ENCODE measurements around the gene ATP1B2. TPM values are rescaled to one million over a fixed set of nuclear protein-coding genes. Genes with fewer than 3 reads are reported as not detected.

ATP1B2 gene
- total and polyA plus RNA-seq, 2 of the 8 experiments (the other 6 are each of a cell fraction or from before 2014, with no cell fraction given), result 9.1 to 21.0 TPM

DNA sequence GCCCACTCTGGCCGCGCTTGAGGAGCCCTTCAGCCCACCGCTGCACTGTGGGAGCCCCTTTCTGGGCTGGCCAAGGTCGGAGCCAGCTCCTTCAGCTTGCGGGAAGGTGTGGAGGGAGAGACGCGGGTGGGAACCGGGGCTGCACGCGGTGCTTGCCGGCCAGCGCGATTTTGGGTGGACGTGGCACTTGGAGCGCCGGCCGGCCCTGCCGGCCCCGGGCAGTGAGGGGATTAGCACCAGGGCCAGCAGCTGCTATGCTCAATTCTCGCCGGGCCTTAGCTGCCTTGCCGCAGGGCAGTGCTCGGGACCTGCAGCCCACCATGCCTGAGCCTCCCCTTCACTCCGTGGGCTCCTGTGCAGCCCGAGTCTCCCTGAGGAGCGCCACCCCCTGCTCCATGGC, 9.9 kb upstream of the ATP1B2 start:
- CTCF ChIA-PET (ENCODE audit: partially characterized antibody), result interaction anchor here (1.2 to 15.7 kb wide), 6 partner anchors 7 to 349 kb away, joined by 4 to 332 read pairs (median 6); partner anchors contain the start of gene ATP1B2
- H3K23me2 ChIP-seq (ENCODE audit: low read depth, low read length), result no peaks in the 10 kb centered on the region

More for the DNA sequence above, 9.9 kb upstream of the ATP1B2 start:
- no peaks in the 10 kb centered on the region for H3K27me3 ChIP-seq (replicated peaks in 1 of 4; ENCODE audit: control insufficient read depth in 3 of 4, extremely low read depth in 1 of 4, insufficient read depth in 3 of 4, low read length in 3 of 4)
- H2AK5ac ChIP-seq (ENCODE audit: low read depth, low read length), result no peak overlapping the region
- H3K56ac ChIP-seq (replicated peaks; ENCODE audit: insufficient read length, low read depth, low read length), result no peak overlapping the region
- H2BK5ac ChIP-seq (ENCODE audit: low read depth, low read length), result no peak overlapping the region
- no peak overlapping the region for H2BK120ac ChIP-seq (replicated peaks; ENCODE audit: low read depth, low read length)
- no peak overlapping the region for H3K4ac ChIP-seq (replicated peaks; ENCODE audit: insufficient read length, low read depth, low read length)
- no peak overlapping the region for H4K91ac ChIP-seq (replicated peaks; ENCODE audit: insufficient read length, low read length)
- no peaks in the 10 kb centered on the region for H3K36me3 ChIP-seq (ENCODE audit: control insufficient read depth in 2 of 4, insufficient read depth in 4 of 4, low read length in 3 of 4)
- peaks cover 0 to 3% (median 2%) of the 10 kb centered on the region in 4 experiments; a peak in 3 of 7 replicates for H3K4me1 ChIP-seq (replicated peaks in 1 of 4; ENCODE audit: control insufficient read depth in 3 of 4, insufficient read depth in 4 of 4, low read length in 3 of 4)
- H3K9ac ChIP-seq (replicated peaks in 1 of 4; ENCODE audit: extremely low read depth in 1 of 4, low read depth in 3 of 4, low read length in 3 of 4), result no peak overlapping the region
- H3K4me3 ChIP-seq (ENCODE audit: extremely low read depth in 1 of 4, insufficient read depth in 2 of 4, low read depth in 3 of 4, low read length in 4 of 4), result no peak overlapping the region
- H2BK12ac ChIP-seq (ENCODE audit: low read depth, low read length), result no peak overlapping the region
- no peak overlapping the region for H3K23ac ChIP-seq (ENCODE audit: insufficient read length)
- no peak overlapping the region for H4K5ac ChIP-seq (ENCODE audit: insufficient read length, low read depth, low read length)
- H3K79me2 ChIP-seq (ENCODE audit: control insufficient read depth in 1 of 2, insufficient read depth in 2 of 2, low read length in 2 of 2), result no peaks in the 10 kb centered on the region
- no peak overlapping the region for H3K27ac ChIP-seq (ENCODE audit: low read depth, low read length)
- no peak overlapping the region for H3K14ac ChIP-seq (ENCODE audit: insufficient read length)
- no peaks in the 10 kb centered on the region; a peak in 1 of 4 replicates for H3K9me3 ChIP-seq (ENCODE audit: insufficient read depth in 2 of 2, low read depth in 1 of 2, low read length in 1 of 2)
- H3K4me2 ChIP-seq (ENCODE audit: insufficient read depth in 1 of 2, low read depth in 2 of 2, low read length in 2 of 2), result no peak overlapping the region
- H3K18ac ChIP-seq (ENCODE audit: extremely low read depth, low read length), result no peak overlapping the region
- H3K79me1 ChIP-seq (ENCODE audit: low read depth, low read length), result no peaks in the 10 kb centered on the region
- no peak overlapping the region for H2BK20ac ChIP-seq (ENCODE audit: low read length)
- no peaks in the 10 kb centered on the region for H4K20me1 ChIP-seq (replicated peaks in 1 of 2; ENCODE audit: control insufficient read depth in 1 of 2, insufficient read depth in 2 of 2, low read length in 2 of 2)
- 95% methylated on average over 24 of the region's 26 CpGs; no CpG with 5 or more reads in 1 of the 2 experiments for WGBS, 2 experiments (ENCODE audit: extremely low coverage in 1 of 2, insufficient coverage in 1 of 2, insufficient read length in 1 of 2, insufficient replicate concordance in 2 of 2, low coverage in 1 of 2, low lambda C conversion rate in 2 of 2, missing lambda C conversion rate in 1 of 2)
- H2AFZ ChIP-seq (ENCODE audit: low read length), result no peak overlapping the region
- POLR2A ChIA-PET (ENCODE audit: partially characterized antibody), result interaction anchor here (0.8 to 79.4 kb wide), 3 partner anchors 1 to 49 kb away, joined by 3 to 2272 read pairs (median 2272); partner anchors contain the start of genes ATP1B2, FXR2, SAT2 and SHBG
- no peak overlapping the region for H2BK15ac ChIP-seq (ENCODE audit: low read length)
- DNase-seq (ENCODE audit: low read depth in 1 of 2, low spot score in 2 of 2) (no peak), FAIRE-seq (no peak)
- no peak overlapping the region for H4K8ac ChIP-seq (ENCODE audit: extremely low read depth, insufficient read depth, low read length)

Data from H1 (cell line).